Activated CD4-positive, CD25-positive, alpha-beta regulatory T cell treated with anti-CD3 and anti-CD28 coated beads, Interleukin-2, amount 50 U/mL, for 16 hours (primary cell): ENCODE data around the gene COL18A1.
A peak's percentile ranks its signal among the peaks of the same experiment; 100 is the strongest.
"Not testable (repeated sequence)": the region's sequence is repeated elsewhere in the genome, so short reads cannot be mapped to it uniquely, and the experiment has no call there.

ENCODE experiments used
- DNase-seq: peaks from one replicate; pipeline ENCODE4 v3.0.0-alpha.2; 2020; ENCODE audit warnings: low read depth, low spot score

Gene COL18A1

DNA sequence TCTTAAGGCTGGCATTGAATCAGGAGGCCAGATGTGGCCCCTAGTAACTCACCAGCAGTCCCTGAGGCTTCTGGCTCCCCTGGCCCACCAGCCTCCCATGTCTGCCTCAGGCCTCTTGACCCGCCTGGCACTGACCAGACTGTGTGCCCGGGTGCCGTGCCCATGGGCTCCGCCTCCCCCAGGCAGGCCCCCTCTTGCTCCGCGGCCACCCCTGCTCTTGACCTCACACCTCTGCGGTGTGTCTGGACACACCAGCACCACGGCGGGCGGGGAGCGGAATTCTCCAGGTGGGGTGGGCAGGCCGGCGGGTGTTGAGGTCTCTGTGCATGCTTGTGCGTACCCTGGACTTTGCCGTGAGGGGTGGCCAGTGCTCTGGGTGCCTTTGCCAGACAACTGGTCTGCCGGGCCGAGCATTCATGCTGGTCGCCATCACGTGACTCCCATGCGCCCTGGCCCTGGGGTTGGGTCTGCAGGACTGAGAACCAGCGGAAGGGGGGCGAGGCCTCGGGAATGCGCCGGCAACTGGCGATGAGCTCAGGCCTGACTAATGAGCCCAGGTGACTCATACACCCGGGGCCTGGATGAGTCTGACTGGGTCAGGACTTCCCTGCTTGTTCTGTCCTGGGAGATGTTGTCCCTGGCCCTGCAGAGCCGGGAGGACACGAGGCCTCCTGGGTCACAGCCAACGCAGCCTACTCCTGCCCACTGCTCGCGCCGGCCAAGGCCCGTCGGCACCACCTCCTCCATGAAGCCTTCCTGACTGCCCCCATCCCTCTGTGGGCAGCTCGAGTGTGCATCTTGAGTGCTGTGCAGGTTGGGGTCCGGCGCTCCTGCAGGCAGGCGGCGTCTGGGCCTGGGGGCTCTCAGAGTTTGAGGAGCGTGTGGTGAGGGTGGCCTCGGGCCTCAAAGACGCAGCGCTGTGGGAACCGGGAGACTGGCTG is 22.6 kb downstream of the COL18A1 start:
- no peak for DNase-seq

DNA sequence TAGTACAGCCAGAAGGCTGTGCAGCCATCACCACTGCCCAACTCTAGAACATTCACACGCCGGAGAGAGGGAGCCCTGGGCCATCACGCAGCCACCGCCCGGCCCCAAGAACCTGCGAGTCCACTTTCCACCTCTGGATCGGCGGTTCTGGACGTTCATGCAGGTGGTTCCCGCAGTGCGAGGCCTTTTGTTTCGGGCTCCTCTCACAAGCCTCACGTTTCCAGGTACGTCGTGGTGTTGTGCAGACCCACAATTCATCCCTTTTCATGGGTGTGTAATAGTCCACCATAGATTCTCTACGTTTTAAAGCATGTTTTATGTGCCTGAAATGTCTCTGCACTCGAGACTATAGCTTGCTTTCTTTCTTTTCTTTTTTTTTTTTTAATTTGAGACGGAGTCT is 23.6 kb downstream of the COL18A1 start:
- no peak for DNase-seq

DNA sequence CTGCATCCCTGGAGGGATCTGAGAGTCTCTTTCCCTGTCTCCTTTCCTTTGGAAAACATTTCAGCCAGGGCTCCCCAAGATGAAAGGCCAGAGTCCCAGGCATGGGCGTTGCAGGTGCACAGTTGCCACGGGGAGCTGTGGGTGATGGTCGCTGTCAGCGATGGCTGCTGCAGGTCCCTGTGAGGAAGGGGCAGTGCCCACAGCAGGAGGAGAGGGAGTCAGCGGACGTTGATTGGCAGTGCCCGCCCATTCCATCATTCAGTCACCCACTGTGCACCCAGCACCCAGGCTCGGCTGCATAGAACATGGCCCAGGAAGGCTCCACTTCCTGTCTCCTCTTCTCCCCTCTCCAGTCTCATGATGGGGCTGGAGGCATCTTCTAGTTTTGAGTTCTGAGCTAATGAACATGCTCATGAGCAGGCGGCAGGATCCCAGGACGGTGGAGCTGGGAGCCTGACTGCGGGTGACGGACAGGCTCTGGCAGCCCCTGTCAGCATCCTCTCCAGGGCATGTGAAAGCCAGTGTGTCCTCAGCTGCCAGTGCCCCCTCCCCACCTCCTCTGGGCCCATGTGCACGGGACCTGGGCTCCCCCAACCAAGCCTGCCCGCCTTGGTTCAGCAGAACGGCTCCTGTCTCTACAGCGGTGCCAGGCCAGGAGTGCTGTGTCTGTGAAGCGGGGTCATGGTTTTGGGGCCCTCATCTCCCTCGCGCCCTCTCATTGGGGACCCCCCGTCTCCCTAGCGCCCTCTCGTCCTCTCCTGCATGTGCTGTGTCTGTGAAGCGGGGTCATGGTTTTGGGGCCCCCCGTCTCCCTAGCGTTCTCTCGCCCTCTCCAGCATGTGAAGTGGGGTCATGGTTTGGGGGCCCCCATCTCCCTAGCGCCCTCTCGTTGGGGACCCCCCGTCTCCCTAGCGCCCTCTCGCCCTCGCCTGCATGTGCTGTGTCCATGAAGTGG is 24.5 kb downstream of the COL18A1 start:
- no peak for DNase-seq

DNA sequence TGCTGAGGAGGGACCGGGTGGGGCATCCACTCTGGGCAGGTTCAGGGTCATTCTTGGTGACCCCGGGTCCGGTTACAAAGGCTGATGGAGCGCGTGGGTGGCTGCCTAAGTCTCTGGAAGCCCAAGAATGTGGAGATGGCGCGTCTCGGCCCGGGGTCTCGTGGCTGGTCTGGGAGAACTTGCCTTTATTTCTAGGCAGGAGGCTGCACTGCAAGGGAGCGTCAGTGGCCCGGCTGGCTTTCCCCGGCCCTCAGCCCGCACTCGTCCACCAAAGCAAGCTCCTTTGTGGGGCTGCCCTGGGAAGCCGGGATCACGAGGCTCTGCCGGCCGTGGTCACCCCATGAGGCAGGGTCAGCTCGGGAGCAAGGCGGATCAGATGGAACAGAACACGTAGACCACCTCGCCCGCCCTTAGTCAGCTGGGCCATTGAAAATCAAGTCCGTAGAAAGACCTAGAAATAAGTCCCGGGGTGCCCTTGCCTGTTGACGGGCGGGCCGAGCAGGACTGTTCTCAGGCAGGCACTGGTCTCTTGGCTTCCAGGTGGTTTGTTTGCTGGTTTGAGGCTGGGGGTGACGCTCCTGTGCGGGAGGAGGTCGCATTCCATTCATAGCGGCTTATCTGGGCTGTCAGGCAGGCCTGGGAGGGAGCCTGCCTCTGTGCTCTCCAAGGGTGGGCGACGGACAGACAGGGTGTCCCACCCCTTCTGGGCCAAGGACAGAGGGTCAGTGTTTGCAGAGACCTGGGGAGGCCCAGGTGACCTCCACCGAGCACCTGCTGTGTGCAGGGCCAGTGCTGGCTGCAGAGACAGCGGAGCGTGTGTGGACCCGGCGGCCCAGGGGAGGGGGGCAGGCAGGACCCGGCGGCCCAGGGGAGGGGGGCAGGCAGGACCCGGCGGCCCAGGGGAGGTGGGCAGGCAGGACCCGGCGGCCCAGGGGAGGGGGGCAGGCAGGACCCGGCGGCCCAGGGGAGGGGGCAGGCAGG is 25.8 kb downstream of the COL18A1 start:
- no peak for DNase-seq

DNA sequence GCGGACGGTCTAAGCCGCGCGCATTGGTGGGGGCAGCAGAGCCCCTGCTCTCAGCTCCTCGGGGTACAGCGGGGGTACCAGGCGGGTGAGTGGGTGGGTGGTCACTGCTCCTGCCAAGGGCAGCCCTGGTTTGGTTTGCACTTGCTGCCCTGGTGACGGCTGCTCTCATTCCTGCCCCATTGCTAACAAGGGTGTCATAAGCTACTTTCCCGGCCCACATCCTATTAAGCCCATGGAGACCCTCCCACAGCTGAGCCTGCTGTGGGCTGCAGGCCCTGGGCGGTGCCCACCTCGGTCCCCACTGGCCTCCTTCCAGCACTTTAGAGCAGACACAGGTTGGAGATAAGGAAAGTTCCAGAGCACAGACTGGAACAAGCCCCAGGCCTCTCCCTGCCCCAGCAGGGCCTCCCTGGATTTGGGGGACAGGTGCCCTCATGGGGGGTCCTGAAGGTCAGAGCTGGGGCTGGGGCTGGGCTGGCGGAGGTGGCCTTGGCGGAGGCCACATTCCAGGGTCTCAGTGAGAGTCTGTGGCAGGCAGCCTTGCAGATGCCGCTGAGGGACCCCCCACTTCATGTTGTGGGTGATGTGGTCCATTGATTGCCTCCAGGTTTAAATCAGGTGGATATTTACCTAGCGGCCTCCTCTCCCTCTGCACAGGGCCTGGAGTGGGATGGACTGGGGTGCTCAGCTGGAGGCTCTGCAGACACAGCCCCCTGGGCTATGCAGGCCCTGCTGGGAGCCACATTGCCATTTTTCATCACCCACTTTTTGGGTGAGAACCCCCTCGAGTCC is 27.0 kb downstream of the COL18A1 start:
- no peak for DNase-seq

DNA sequence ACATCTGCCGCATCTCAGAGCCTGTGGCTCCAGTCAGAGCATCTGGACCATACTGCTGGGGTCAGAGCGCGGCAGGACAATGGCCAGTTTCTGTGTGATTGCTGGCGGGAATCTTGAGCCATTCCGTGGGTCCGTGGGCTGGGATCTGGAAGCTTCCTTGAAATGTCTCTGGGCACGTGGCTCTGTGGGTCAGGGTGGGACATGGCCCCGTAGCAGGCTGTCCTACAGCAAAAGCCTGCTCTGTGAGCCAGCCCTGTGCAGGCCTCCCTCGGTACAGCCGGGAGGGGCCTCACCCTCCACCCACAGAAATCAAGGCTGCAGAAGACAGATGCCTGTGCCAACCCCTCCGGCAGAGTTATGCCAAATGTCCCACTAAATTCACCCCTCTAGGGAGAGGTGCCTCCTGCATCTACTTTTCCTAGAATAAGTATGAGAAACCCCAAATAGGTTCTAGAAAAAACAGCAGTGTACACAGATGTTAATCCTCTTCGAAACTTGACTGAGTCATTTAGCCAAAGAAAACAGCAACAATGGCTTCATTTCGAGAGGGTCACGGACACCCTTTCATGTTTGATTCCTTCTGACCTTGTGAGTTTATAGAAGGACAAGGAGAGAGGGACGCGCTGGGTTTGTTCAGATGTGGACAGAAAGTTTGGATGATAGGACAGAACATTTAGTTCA is 27.8 kb downstream of the COL18A1 start:
- DNase-seq = no peak

DNA sequence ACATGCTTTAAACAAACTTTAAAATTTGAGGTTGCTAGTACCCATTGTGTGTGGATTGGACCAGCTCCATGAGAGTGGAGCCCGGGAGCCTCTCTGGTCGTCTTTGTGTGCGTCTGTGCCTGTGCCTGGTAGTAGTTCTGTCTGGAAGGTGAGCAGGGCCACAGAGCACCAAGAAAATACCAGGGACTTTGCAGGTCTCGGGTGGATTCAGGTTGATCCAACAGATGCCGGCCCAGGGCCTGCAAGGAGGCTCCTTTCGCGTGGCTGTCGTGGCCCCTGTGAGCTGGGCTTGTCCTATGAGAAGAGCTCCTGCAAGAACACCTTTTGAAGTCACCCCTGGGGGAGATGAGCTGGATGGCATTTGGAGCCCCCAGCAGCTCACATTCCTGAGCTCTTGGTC is 28.3 kb downstream of the COL18A1 start:
- no peak for DNase-seq

DNA sequence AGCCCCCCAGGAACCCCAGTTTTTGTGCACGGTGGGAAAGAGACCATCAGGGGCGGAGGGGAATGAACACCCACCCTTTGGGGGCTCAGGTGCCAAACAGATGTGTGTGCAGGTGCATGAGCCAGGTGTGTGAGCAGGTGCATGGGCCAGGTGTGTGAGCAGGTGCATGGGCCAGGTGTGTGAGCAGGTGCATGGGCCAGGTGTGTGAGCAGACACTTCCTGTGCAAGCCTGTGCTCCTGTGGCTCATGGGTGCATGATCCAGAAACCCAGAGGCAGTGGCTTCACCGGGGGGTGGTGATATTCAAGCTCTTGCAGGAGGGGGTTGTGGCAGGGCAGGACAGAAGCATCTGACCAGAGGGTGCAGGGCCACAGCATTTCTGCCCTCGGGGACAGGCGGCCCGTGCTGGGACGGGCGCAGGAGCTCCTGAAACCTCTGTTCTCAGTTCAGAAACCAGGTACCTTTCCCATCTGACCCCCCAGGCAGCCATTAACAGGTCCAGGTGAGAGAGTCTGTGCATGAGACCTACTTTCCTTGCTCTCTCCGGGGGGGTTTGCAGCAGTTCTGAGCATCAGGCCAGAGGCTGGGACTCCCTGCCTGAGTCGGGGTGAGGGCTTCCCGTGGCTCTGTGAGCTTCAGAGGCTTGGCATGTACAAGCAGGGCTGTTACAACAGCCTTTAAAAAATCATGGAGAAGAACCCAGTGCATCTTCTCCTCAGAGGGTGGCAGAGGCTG is 29.1 kb downstream of the COL18A1 start:
- DNase-seq = no peak

DNA sequence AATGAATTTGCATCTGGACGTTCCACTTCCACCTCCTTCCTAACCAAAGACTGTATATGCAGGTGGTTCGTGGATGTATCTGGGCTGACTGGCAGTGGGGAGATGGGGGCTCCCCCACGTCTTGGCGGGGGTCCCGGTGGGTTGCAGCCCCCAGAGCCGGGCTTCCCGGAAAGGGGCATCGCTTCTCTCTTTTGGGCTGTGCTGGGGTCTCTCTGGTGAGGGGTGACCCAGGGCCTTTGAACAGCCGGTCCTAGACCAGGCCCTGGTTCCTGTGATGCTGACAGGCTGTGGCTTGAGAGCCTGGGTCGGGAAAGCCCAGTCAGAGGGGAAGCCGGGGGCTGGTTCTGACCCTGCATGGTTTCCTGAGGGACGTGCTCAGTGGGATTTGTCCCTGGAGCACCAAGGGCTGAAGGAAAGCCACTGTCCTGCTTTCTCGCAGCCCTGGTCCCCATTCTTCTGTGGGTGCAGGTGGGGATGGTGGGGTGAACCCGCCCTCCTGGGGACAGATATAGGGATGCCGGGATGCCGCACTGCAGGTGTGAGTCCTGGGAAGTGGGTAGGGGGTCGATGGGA is 29.8 kb downstream of the COL18A1 start:
- DNase-seq = no peak

DNA sequence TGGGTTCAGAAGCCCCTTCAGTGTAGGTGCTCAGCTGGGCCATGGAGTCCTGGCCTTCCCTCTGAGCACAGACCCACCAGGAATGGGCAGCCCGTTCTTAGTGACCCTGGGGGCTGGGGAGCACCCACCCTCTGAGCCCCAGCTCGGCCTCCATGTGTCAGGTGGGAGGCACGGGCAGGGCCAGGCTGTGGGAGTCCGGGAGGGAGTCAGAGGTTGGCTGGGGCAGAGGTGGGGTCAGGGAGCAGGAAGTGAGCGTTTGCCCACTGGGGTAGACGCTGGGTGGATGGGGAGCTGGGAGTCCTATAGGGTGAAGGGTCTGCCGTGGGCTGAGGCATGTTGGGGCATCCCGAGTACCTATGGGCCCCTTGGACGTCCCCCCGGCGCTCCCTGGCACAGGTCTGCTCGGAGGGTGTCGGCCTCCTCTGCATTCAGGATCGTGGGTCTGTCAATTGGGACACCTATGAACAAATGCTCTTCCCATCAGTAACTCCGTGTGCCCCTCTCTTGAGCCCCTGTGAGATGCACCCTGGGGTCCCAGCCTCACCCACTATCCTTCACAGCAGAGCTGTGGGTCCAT is 30.5 kb downstream of the COL18A1 start:
- DNase-seq = no peak

DNA sequence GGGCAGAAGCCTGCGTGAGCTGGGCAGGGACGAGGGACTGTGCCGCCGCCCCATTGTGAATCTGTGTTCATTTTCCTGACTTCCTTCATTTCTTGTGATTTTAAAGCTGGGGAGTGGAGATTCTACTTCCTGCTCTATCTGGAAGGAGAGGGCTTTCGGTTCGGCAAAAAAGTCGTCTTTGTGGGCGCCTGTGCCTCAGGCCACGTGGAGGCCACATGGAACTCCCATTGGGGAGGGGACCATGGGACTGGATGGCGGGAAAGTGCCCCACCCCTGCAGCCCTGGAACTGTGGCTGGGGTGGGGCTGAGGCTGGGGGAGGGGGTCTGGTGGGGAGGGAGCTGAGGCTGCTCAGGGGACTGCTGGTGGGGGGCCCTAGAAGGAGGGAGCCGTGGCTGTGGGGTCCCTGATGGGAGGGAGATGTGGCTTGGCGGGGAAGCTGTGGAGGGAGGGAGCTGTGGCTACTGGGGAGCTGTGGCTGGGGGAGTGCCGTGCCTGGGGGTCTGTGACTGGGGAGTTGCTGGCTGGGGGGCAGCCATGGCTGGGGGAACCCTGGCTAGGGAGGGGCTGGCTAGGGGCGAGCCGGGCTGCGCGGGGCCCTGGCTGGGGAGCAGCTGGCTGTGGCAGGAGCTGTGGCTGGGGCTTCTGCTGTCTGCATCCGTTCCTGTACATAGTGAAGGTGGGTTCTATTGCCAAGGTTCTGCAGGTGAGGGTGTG is 31.5 kb downstream of the COL18A1 start:
- DNase-seq = no peak

DNA sequence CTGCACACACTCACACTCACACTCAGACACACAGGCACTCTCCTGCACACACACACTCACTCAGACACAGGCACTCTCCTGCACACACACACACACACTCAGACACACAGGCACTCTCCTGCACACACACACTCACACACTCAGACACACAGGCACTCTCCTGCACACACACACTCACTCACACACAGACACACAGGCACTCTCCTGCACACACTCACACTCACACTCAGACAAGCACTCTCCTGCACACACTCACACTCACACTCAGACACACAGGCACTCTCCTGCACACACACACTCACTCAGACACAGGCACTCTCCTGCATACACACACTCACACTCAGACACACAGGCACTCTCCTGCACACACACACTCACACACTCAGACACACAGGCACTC is 32.9 kb downstream of the COL18A1 start:
- not testable (repeated sequence) for DNase-seq

DNA sequence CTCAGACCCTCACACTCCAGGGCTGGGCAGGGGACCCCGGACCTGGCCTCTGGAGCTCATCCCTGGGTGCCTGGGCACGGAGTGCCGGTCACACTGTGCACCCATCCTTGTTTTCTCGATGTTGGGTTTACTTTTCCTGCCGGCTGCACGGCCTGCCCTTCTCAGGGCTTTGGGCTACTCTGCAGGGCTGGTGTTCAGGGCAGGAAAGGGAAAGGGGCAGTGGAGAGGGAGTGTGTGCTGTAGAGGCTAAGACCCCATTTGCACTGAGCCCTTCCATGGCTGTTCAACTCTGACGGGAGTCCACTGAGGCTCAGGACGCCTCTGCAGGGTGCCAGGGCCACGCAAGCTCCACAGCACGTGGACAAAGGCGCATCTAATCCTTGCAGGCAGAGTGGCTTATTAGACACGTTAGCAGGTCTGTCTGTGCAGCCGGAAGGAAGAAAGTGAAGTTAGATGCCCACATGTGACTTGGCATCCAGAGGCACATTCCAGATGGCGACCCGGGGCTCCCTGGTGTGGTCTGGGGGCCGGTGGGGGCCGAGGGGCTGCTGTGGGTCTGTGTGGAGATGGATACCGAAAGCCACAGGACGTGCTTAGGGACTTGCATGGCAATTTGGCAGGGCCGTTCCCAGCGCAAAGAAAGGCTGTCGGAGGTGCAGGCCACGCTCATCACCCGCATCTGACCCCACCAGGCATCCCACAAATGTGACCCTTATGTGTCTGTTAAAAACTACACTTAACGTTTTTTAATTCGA is 33.6 kb downstream of the COL18A1 start:
- DNase-seq = no peak

DNA sequence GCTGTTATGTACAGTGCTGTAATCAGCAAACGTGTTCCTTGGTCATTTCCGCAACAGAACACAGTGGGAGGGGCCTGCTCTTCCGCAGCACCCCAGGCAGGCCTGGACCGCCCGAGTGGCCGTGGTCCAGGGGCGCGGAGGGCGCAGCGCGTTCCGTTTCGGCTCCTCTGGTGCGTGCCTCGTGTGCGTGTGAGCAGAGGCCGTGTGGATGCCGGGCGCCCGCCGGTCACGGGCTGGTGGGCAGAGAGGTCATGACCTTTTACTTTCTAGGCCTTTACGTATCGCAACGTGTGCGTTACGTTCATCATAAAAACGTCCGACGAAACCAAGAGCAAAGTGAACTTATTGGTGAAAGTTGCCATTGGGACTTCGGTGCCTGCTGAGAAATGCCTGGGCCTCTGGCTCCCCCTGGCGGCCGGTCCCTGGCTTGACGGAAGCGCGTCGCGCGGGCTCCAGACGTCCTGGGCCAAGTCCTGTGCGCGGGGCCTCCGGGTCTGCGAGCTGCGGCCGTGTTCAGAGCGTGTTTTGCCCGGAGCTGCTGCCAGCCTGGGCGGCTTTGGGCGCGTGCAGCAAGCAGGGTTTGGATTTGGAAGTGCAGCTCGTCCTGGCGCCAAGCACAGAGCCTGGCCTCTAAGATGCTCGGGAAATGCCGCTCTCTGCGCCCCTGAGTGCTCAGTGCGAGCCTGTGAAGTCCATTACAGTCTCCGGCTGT is 34.4 kb downstream of the COL18A1 start:
- DNase-seq = peak; percentile 68

DNA sequence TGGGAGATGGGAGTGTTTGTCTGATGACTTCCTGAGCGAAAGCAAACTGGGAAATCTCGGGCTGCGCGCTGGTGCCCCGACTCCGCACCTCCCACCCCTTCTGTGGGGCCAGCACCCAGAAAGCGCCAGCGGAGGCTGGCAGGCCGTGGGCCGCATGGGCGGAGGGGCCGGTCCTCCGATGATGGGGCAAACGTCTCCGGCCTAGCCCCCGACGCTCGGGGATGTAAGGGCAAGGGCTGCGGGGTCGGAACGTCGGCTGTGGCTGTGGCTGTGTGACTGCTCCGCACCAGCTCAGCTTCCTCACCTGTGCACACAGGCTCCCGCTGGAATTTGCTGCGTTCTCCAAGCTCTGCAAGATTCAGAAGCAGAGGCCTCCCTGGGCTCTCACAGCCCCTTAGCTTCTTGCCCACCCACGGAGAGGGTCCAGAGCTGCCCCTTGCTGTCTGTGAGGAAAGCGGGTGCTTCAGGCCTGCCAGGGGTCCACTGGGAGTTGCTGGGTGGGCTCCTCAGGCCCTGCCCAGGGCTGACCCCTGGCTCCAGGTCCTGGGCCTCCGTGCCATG is 35.0 kb downstream of the COL18A1 start:
- DNase-seq = no peak

DNA sequence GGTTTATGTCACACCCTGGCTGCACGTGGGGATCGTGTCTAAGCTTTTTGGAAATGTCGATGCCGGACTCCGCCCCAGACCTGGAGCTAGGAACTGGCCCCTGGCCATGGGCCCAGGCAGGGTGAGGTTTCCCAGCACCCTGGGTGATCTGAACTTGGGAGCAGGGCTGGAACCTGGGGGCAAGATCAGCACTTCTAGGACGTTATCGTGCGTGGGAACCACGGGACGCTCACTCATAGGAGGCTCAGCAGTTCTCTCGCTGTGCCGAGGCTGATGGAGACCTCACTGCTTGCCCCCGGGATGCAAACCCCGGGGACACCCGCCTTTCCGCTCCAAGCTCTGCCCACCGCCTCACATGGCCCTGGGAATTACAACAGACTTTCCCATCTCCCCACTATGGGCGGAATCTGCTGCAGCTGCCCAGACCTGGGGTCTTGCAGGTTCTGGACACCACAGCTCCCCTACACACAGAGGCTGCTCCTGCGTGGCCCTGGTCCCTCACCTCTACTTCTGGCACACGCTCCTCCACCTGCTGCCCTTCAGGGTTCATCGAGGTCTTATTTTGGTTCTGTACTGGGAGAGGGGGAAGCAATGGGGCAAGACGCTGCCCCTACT is 35.9 kb downstream of the COL18A1 start:
- no peak for DNase-seq
